Airway epithelial cell (primary cell): ENCODE measurements around the gene RRM1. TPM values are rescaled to one million over a fixed set of nuclear protein-coding genes. Genes with fewer than 3 reads are reported as not detected.

ENCODE experiments used
- total RNA-seq: library from RNA; depleted of rRNA; stranded (reverse); fragments of >200 nt; gene quantifications from 2 replicates; pipeline ENCODE4 v1.2.3, GENCODE V29; 2015

Gene RRM1
- total RNA-seq = 105 and 119 TPM in 2 replicates

DNA sequence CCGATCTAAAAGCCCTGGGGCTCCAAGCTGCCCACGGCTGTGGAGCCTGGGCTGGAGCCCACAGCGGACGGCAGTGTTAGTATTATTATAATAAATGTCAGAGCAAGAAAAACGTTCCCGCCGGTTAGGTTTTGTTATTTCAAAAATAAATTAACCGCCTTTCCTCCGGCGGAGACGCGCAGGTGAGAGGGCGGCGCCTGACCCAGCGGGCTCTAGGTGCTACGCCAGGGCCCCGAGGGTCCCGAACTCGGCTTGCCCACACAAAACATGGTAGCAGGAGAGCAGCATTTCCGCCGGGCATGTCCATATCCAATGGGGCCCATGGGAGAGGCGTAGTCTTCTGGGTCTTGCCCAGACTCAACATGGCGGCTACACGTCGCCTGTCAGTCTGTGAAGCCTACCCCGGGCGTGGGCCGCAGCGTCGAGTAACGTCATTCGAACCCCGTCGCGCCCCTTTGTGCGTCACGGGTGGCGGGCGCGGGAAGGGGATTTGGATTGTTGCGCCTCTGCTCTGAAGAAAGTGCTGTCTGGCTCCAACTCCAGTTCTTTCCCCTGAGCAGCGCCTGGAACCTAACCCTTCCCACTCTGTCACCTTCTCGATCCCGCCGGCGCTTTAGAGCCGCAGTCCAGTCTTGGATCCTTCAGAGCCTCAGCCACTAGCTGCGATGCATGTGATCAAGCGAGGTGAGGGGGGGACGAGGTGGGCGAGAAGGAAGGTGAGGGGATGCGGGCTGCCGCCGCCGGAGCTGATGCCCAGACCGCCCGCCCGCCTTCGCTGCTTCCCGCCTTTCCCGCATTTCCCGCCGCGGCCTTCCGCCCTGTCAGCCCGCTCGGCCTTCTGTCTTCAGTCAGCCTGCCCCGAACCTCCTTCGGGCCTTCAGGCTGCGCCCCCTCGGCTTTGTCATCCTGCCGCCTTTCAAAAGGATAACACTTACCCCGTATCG, at the start of gene RRM1:
TSS of gene RRM1 (plus strand) at position 452 of the 944 bp plus-strand sequence. CDS start at position 666, 214 bp downstream.

Other genes starting within 250 kb of the RRM1 start
- gene STIM1, start 239.1 kb upstream of the RRM1 start, total RNA-seq = 26.8 and 29.6 TPM in 2 replicates